ENCODE data around the gene CCL7.

GRCh38 chr17:34300652-34301370, 30.8 kb downstream of the CCL7 start:
- TF ChIP-seq EZH2 (IDR thresholded peaks at IDR 0.05; ENCODE audit: insufficient read depth, low read length) = no peak
- no peak for TF ChIP-seq CTCF (IDR thresholded peaks at IDR 0.05; ENCODE audit: insufficient read depth, low read depth, low read length)

Data from astrocyte (in vitro differentiated cells and primary cell).